ENCODE measurements around the gene RNF144A.

RNF144A gene

DNA sequence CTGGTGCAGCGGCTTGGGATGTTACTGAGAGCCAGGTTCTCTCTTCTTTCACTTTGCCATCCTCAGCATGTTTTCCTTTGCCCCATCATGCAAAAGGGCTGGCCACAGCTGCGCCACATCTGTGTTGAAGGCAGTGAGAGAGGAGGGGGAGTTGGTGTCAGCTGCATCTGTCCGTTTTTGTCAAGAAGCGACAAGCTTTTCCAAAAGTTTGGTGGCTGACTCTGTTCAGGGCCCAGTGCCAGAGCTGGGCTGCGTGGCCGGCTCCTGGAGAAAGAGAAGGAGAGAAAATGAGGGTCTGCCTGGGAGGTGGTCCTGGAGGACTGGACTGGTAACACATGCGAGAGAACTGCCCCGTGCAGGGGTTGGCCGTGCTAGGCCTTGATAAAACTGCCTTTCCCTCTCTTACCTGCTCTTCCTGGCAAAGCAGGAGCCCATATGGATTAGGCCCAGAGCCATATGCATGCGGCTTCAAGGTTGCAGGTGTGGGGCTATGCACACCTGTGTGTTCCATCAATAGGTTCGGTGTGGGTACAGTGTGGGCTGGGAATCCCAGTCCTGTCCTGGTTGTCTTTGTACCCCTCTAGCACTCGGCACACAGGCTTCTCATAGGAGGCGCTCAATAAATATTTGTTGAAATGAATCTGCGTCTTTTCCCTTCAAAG is 9.0 kb downstream of the RNF144A start:
- TF ChIP-seq CREB1 (IDR thresholded peaks at IDR 0.05; ENCODE audit: low read depth), result no peak
- no peak for TF ChIP-seq TAF1 (IDR thresholded peaks at IDR 0.05; ENCODE audit: low read depth)
- no peak for TF ChIP-seq NFIC (IDR thresholded peaks at IDR 0.05)

- TF ChIP-seq YY1 (IDR thresholded peaks at IDR 0.05; ENCODE audit: low read depth) (no peak), FOXM1 (IDR thresholded peaks at IDR 0.05; ENCODE audit: borderline replicate concordance, low read depth) (no peak), ZBTB7A (IDR thresholded peaks at IDR 0.05; ENCODE audit: low read depth) (no peak)
Measured at GRCh38 chr2:6927186-6927585, 10.0 kb downstream of the RNF144A start.

- TF ChIP-seq, protein P1, sequence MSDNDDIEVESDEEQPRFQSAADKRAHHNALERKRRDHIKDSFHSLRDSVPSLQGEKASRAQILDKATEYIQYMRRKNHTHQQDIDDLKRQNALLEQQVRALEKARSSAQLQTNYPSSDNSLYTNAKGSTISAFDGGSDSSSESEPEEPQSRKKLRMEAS (IDR thresholded peaks at IDR 0.05), result no peak
- TF ChIP-seq TAF1 (IDR thresholded peaks at IDR 0.05; ENCODE audit: low read depth) (no peak), CREB1 (IDR thresholded peaks at IDR 0.05; ENCODE audit: low read depth) (no peak), YY1 (IDR thresholded peaks at IDR 0.05; ENCODE audit: low read depth) (no peak), TEAD4 (IDR thresholded peaks at IDR 0.05) (no peak), TCF12 (IDR thresholded peaks at IDR 0.05; ENCODE audit: low read depth) (no peak), EGR1 (IDR thresholded peaks at IDR 0.05) (no peak), CEBPB (IDR thresholded peaks at IDR 0.05) (no peak), ZBTB7A (IDR thresholded peaks at IDR 0.05; ENCODE audit: low read depth) (no peak), REST (IDR thresholded peaks at IDR 0.05; ENCODE audit: low read depth) (no peak), NFIC (IDR thresholded peaks at IDR 0.05) (no peak), FOXM1 (IDR thresholded peaks at IDR 0.05; ENCODE audit: borderline replicate concordance, low read depth) (no peak), RAD21 (IDR thresholded peaks at IDR 0.05; ENCODE audit: low read depth) (no peak), USF1 (IDR thresholded peaks at IDR 0.05) (no peak), EP300 (IDR thresholded peaks at IDR 0.05; ENCODE audit: borderline replicate concordance) (no peak)
Measured at GRCh38 chr2:6927753-6928152, 10.5 kb downstream of the RNF144A start.

DNA sequence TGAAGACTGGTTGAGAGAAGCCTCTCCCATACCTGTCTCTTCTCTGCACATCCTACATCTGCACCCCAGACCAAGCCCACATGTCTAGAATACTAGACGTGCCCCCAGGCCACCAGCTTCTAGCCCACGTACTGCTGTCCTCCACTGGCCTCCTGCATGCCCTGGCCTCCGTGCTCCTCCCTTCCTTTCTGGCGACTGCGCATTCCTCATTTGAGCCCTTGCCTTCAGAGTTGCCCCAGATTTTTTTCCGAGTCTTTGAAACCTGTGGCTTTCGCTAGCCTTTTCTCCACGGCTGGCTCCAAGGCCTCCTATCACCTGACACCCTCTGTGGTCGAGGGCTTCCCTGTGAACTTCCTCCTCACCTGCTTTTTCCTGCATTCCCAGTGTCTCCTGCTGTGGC is 11.2 kb downstream of the RNF144A start:
- TF ChIP-seq TAF1 (IDR thresholded peaks at IDR 0.05; ENCODE audit: low read depth) (no peak), NFIC (IDR thresholded peaks at IDR 0.05) (no peak), EP300 (IDR thresholded peaks at IDR 0.05; ENCODE audit: borderline replicate concordance) (no peak), TEAD4 (IDR thresholded peaks at IDR 0.05) (no peak), TCF12 (IDR thresholded peaks at IDR 0.05; ENCODE audit: low read depth) (no peak), CEBPB (IDR thresholded peaks at IDR 0.05) (no peak), CREB1 (IDR thresholded peaks at IDR 0.05; ENCODE audit: low read depth) (no peak), FOXM1 (IDR thresholded peaks at IDR 0.05; ENCODE audit: borderline replicate concordance, low read depth) (no peak), YY1 (IDR thresholded peaks at IDR 0.05; ENCODE audit: low read depth) (no peak), RAD21 (IDR thresholded peaks at IDR 0.05; ENCODE audit: low read depth) (no peak), EGR1 (IDR thresholded peaks at IDR 0.05) (no peak)
- TF ChIP-seq, protein P1 (IDR thresholded peaks at IDR 0.05), result no peak

DNA sequence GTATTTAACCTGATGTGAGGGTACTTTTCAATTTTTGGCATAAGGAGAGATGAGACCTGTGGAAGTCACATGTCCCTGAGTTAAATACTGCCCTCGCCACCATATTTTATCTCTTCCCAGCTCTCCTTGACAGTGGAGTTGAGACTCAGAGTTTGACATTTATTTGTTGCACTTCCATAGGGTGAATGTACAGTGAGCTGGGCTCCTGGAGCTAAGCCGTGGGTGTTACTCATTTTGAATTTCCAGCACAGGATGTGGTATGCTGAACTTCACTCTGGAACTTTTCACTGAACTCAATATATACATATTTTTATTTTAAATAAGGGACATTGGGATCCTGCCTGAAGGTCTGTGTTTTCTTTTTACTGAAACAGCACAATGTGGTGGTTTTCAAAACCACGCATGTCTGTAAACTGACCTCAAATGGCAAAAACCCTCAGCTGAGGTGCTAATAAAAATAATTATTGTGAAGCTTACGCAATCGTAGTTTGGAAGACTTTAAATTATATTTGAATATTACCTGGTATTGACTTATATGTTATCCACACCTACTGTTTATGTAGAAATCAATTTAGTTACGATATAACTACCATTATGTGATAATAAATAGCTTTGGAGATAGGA is 12.1 kb downstream of the RNF144A start:
- TF ChIP-seq CEBPB (IDR thresholded peaks at IDR 0.05) (no peak), NFIC (IDR thresholded peaks at IDR 0.05) (no peak), TEAD4 (IDR thresholded peaks at IDR 0.05) (no peak), CREB1 (IDR thresholded peaks at IDR 0.05; ENCODE audit: low read depth) (no peak), EP300 (IDR thresholded peaks at IDR 0.05; ENCODE audit: borderline replicate concordance) (no peak), REST (IDR thresholded peaks at IDR 0.05; ENCODE audit: low read depth) (no peak), ZBTB7A (IDR thresholded peaks at IDR 0.05; ENCODE audit: low read depth) (no peak), FOXM1 (IDR thresholded peaks at IDR 0.05; ENCODE audit: borderline replicate concordance, low read depth) (no peak), TAF1 (IDR thresholded peaks at IDR 0.05; ENCODE audit: low read depth) (no peak), USF1 (IDR thresholded peaks at IDR 0.05) (no peak), YY1 (IDR thresholded peaks at IDR 0.05; ENCODE audit: low read depth) (no peak), EGR1 (IDR thresholded peaks at IDR 0.05) (no peak), RAD21 (IDR thresholded peaks at IDR 0.05; ENCODE audit: low read depth) (no peak)
- TF ChIP-seq, protein P1 (IDR thresholded peaks at IDR 0.05), result no peak

Measured in Ishikawa (cell line).